GM06990 (cell line): ENCODE measurements around the gene ZBTB44.

ENCODE experiments used
- DNase-seq: peaks from one replicate; pipeline ENCODE4 v3.0.0-alpha.2; 2011; ENCODE audit not compliant: insufficient read length; ENCODE audit errors: extremely low read depth
- H3K27me3 ChIP-seq: replicated peaks from 2 replicates; pipeline ENCODE4 v1.6.0; 2011; ENCODE audit warnings: low read length; ENCODE audit not compliant: control insufficient read depth, insufficient read depth
- H3K36me3 ChIP-seq: 2 replicates; pipeline ENCODE4 v1.5.1; 2011; ENCODE audit warnings: low read length; ENCODE audit not compliant: control insufficient read depth, insufficient read depth
- H3K4me3 ChIP-seq: replicated peaks from 2 replicates; pipeline ENCODE4 v1.5.1; 2011; ENCODE audit warnings: low read depth, mild to moderate bottlenecking, control low read depth, low read length
- TF ChIP-seq, protein P1 (sequence below): IDR thresholded peaks from 2 replicates; pipeline ENCODE4 v1.5.1; 2011; ENCODE audit warnings: low read length, control low read depth, mild to moderate bottlenecking, inconsistent platforms; ENCODE audit not compliant: insufficient read depth, poor library complexity, severe bottlenecking

The ZBTB44 gene

GRCh38 chr11:130179396-130180306, 135.1 kb downstream of the ZBTB44 start:
- Histone ChIP-seq H3K36me3 (no peaks in the 10 kb centered on the region), H3K4me3 (no peak overlapping the region), H3K27me3 (peaks cover 1% of the 10 kb centered on the region; the same call in 1 of the 2 replicates)
- DNase-seq = no peak
- TF ChIP-seq, protein P1, sequence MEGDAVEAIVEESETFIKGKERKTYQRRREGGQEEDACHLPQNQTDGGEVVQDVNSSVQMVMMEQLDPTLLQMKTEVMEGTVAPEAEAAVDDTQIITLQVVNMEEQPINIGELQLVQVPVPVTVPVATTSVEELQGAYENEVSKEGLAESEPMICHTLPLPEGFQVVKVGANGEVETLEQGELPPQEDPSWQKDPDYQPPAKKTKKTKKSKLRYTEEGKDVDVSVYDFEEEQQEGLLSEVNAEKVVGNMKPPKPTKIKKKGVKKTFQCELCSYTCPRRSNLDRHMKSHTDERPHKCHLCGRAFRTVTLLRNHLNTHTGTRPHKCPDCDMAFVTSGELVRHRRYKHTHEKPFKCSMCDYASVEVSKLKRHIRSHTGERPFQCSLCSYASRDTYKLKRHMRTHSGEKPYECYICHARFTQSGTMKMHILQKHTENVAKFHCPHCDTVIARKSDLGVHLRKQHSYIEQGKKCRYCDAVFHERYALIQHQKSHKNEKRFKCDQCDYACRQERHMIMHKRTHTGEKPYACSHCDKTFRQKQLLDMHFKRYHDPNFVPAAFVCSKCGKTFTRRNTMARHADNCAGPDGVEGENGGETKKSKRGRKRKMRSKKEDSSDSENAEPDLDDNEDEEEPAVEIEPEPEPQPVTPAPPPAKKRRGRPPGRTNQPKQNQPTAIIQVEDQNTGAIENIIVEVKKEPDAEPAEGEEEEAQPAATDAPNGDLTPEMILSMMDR = no peak

DNA sequence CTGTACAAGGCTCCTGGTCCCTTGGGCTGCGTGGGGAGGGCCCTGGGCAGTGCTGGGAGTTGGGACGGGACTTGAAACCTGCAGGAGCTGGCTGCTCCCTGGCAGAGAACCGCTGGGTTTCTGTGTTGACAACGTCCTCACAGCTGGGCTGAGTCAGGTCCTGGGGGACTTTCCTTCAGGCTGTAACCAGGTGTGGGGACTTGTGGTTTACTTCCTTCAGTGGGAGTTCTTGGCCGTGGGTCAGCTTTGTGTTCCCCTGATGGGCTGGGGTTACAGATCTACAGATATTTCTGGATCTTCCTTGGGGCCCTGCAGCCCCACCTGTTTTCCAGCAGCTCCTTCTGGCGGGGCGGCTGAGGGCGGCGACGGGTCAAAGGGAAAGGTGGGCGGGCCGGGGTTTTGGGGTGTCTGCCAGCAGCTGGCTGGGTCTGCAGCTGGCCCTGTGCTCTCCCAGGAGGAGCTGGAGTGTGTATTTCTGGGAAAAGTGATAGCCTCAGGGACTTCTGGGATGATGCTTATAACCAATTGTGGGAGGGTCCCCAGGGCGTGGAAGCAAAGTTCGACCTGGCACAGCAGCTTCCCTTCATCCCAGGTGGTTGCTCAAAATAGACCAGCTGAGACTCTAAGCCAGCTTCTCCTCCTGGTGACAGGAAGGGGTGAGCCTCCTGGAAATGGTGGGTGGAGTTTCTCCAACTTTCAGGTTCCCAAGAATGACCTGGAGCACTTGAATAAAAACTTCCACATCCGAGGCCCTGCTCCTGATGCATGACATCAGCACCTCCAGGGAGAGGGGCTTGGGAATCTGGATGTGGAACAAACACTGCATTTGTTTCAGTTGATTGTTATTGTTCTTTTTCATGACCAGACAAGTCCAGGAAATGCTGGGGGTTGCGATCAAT, 136.0 kb downstream of the ZBTB44 start:
- no peak for DNase-seq
- Histone ChIP-seq H3K27me3 (peaks cover 1% of the 10 kb centered on the region; the same call in 1 of the 2 replicates), H3K4me3 (no peak overlapping the region), H3K36me3 (no peaks in the 10 kb centered on the region)
- TF ChIP-seq, protein P1 = no peak

- no peak overlapping the region for H3K4me3 ChIP-seq
- H3K36me3 ChIP-seq = no peaks in the 10 kb centered on the region
- DNase-seq = no peak
- TF ChIP-seq, protein P1 = no peak
- peaks cover 1% of the 10 kb centered on the region; the same call in 1 of the 2 replicates for H3K27me3 ChIP-seq
These were observed 136.9 kb downstream of the ZBTB44 start for GRCh38 chr11:130177782-130178181.
